Measurements from ENCODE around the gene GABRB1.

- TF ChIP-seq CTCF (conservative IDR thresholded peaks at IDR 0.05; ENCODE audit: low read length) (no peak), EZH2phosphoT487 (IDR thresholded peaks at IDR 0.05; ENCODE audit: borderline replicate concordance, low read depth, low read length) (no peak)
These were observed 412.7 kb downstream of the GABRB1 start for GRCh38 chr4:47444031-47444430.
